Astrocyte (in vitro differentiated cells and primary cell): ENCODE measurements around the gene COL6A3.

Experiments used
- EZH2 ChIP-seq: IDR thresholded peaks from 2 replicates; pipeline ENCODE4 v1.6.1; 2012; ENCODE audit warnings: mild to moderate bottlenecking, low read length, inconsistent platforms; ENCODE audit not compliant: insufficient read depth
- TF ChIP-seq, protein P1 (sequence below): IDR thresholded peaks from 2 replicates; pipeline ENCODE4 v1.5.1; 2011; ENCODE audit warnings: low read depth, mild to moderate bottlenecking, inconsistent platforms, low read length, moderate library complexity; ENCODE audit not compliant: insufficient read depth

DNA sequence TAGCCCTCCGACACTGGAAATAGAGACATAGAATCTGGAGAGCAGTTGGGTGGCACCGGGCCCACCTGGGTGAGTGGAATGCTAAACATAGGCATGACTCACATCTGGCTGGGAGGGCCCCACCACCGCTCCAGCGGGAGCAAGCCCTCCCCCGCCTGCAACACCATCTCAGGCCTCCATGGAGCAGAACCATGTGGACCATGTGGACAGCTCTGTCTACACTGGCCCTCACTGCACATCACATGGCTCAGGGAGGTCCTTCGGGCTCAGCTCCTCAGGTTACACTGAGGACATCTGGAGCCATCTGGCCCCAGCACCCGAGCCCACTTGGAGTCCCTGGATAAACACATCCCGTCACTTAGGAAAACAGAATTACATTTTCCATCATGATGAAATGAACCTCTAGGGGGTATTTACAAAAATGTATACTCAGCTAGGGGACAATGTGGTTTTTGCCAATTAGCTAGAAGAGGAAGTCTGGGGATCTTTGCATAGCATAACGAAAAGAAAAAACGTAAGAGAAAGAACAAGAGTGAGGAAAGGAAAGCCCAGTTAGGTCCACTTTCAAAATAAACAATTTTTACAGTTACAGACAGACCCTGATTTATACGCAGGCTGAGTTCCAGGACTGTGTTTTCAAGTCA, 42.4 kb upstream of the COL6A3 start:
- TF ChIP-seq, protein P1, sequence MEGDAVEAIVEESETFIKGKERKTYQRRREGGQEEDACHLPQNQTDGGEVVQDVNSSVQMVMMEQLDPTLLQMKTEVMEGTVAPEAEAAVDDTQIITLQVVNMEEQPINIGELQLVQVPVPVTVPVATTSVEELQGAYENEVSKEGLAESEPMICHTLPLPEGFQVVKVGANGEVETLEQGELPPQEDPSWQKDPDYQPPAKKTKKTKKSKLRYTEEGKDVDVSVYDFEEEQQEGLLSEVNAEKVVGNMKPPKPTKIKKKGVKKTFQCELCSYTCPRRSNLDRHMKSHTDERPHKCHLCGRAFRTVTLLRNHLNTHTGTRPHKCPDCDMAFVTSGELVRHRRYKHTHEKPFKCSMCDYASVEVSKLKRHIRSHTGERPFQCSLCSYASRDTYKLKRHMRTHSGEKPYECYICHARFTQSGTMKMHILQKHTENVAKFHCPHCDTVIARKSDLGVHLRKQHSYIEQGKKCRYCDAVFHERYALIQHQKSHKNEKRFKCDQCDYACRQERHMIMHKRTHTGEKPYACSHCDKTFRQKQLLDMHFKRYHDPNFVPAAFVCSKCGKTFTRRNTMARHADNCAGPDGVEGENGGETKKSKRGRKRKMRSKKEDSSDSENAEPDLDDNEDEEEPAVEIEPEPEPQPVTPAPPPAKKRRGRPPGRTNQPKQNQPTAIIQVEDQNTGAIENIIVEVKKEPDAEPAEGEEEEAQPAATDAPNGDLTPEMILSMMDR, result no peak
- no peak for TF ChIP-seq EZH2
